Activated B cell treated with CpG ODN at 0.5 μM for 24 hours (primary cell): ENCODE results near the gene GOLGA6D. TPM values are rescaled to one million over a fixed set of nuclear protein-coding genes. Genes with fewer than 3 reads are reported as not detected.
A peak's percentile ranks its signal among the peaks of the same experiment; 100 is the strongest.
"Not testable (repeated sequence)": the region's sequence is repeated elsewhere in the genome, so short reads cannot be mapped to it uniquely, and the experiment has no call there.

Source experiments
- ATAC-seq: fragments of 200-7000 bp; cut with Tn5 transposase; one replicate; pipeline ENCODE4 v1.10.0; 2021; ENCODE audit warnings: low read depth, mild to moderate bottlenecking, moderate library complexity
- CTCF ChIA-PET: fragments of 350-600 bp; sonication (Branson Sonifier 250); formaldehyde crosslinking; loops from one replicate; lab custom pipeline; 2021; ENCODE audit warnings: antibody characterized with exemption; lab: Charles Lee
- POLR2A ChIA-PET: fragments of 350-600 bp; sonication (Branson Sonifier 250); formaldehyde crosslinking; loops from one replicate; lab custom pipeline; 2021; ENCODE audit warnings: antibody characterized with exemption; lab: Charles Lee
- DNase-seq: peaks from one replicate; pipeline ENCODE4 v3.0.0; 2022
- H3K27ac Mint-ChIP-seq: one replicate; pipeline ENCODE4 v1.8.0; 2020; ENCODE audit warnings: mixed read lengths
- H3K27me3 Mint-ChIP-seq: one replicate; pipeline ENCODE4 v1.8.0; 2021; ENCODE audit warnings: mixed read lengths
- H3K36me3 Mint-ChIP-seq: one replicate; pipeline ENCODE4 v1.8.0; 2021; ENCODE audit warnings: low read depth, mixed read lengths
- H3K4me1 Mint-ChIP-seq: one replicate; pipeline ENCODE4 v1.8.0; 2021; ENCODE audit warnings: mixed read lengths
- H3K4me3 Mint-ChIP-seq: one replicate; pipeline ENCODE4 v1.8.0; 2020; ENCODE audit warnings: mild to moderate bottlenecking, mixed read lengths
- H3K9me3 Mint-ChIP-seq: one replicate; pipeline ENCODE4 v1.8.0; 2020; ENCODE audit warnings: mixed read lengths
- intact Hi-C: fragments of 100-400 bp; cut with micrococcal nuclease; formaldehyde crosslinking; loops from one replicate; pipeline ENCODE4 v1.15.1; 2024
- total RNA-seq: library from RNA; stranded (reverse); gene quantifications from 2 replicates; pipeline ENCODE4 v1.2.3, GENCODE V29; 2022

GOLGA6D gene
- total RNA-seq, 1 donor from 2014 or later, result not detected

- H3K9me3 Mint-ChIP-seq, H3K4me1 Mint-ChIP-seq, CTCF ChIA-PET, H3K27me3 Mint-ChIP-seq, POLR2A ChIA-PET, H3K27ac Mint-ChIP-seq, H3K36me3 Mint-ChIP-seq, ATAC-seq, DNase-seq, H3K4me3 Mint-ChIP-seq, intact Hi-C loops: not testable (repeated sequence)
These were observed 24.6 kb upstream of the GOLGA6D start, which contains the start of gene GOLGA6C for GRCh38 chr15:75258034-75258433. Gene GOLGA6C, plus strand, starts transcription at chr15:75258334. Its CDS starts 265 bp downstream, at chr15:75258599.

- H3K27me3 Mint-ChIP-seq, CTCF ChIA-PET, H3K4me3 Mint-ChIP-seq, POLR2A ChIA-PET, H3K36me3 Mint-ChIP-seq, intact Hi-C loops, H3K9me3 Mint-ChIP-seq, DNase-seq, ATAC-seq, H3K4me1 Mint-ChIP-seq, H3K27ac Mint-ChIP-seq: not testable (repeated sequence)
These were observed 23.9 kb upstream of the GOLGA6D start for GRCh38 chr15:75258620-75259343.

GRCh38 chr15:75259873-75260272, 22.8 kb upstream of the GOLGA6D start:
- H3K27ac Mint-ChIP-seq, H3K27me3 Mint-ChIP-seq, DNase-seq, intact Hi-C loops, H3K4me3 Mint-ChIP-seq, CTCF ChIA-PET, H3K9me3 Mint-ChIP-seq, H3K4me1 Mint-ChIP-seq, H3K36me3 Mint-ChIP-seq, ATAC-seq, POLR2A ChIA-PET: not testable (repeated sequence)

GRCh38 chr15:75273751-75274359, 8.8 kb upstream of the GOLGA6D start:
- POLR2A ChIA-PET, H3K4me1 Mint-ChIP-seq, H3K27me3 Mint-ChIP-seq, H3K9me3 Mint-ChIP-seq, H3K36me3 Mint-ChIP-seq, ATAC-seq, DNase-seq, H3K4me3 Mint-ChIP-seq, CTCF ChIA-PET, H3K27ac Mint-ChIP-seq: not testable (repeated sequence)
- intact Hi-C loops, result loop anchor here (10.0 kb wide), 1 partner anchor 249 kb away; the partner anchor contains the start of gene PPCDC

DNA sequence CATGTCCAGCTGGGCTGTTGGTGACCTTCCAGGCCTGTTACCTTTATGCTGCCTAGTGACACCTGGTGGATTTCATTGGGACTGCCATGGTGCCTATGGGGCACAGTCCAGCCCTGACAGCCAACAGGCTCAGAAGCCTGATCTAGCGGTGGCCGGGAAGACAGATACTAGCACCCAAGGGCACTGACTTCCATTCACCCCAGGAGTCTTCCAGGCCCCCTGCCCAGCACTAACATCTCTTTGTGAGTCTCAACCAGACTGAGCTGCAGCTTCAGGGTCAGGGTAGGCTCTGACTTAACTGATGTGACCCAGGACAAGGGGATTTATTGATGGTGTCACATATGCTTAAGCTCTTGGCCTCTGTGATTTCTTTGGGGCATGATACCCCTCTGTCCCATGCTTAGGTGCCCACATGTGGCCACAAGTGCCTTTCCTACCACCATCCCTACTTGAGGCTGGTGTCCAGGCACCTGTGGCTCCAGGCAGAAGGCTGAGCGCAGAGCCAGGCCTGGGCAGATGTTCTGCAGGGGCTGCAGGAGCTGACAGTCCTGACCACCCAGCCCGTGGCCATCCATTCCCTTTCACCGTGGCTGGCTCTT, 8.0 kb upstream of the GOLGA6D start:
- POLR2A ChIA-PET, CTCF ChIA-PET: not testable (repeated sequence)

GRCh38 chr15:75275617-75276016, 7.0 kb upstream of the GOLGA6D start:
- H3K9me3 Mint-ChIP-seq, POLR2A ChIA-PET, DNase-seq, ATAC-seq, H3K36me3 Mint-ChIP-seq, CTCF ChIA-PET, H3K4me3 Mint-ChIP-seq, H3K27me3 Mint-ChIP-seq, H3K27ac Mint-ChIP-seq, H3K4me1 Mint-ChIP-seq: not testable (repeated sequence)
- intact Hi-C loops, result loop anchor here (10.0 kb wide), 1 partner anchor 251 kb away; the partner anchor contains the start of gene PPCDC

More for the DNA sequence above, 8.0 kb upstream of the GOLGA6D start:
- H3K4me3 Mint-ChIP-seq, H3K27me3 Mint-ChIP-seq, H3K4me1 Mint-ChIP-seq, H3K36me3 Mint-ChIP-seq, H3K27ac Mint-ChIP-seq, H3K9me3 Mint-ChIP-seq: not testable (repeated sequence)
- intact Hi-C loops, result loop anchor here (10.0 kb wide), 1 partner anchor 250 kb away; the partner anchor contains the start of gene PPCDC
- ATAC-seq (peak; percentile 77), DNase-seq (peak; percentile 62)

- POLR2A ChIA-PET, H3K27me3 Mint-ChIP-seq, H3K4me1 Mint-ChIP-seq, H3K4me3 Mint-ChIP-seq, DNase-seq, CTCF ChIA-PET, H3K9me3 Mint-ChIP-seq, H3K27ac Mint-ChIP-seq, ATAC-seq, H3K36me3 Mint-ChIP-seq: not testable (repeated sequence)
- intact Hi-C loops, result loop anchor here (10.0 kb wide), 1 partner anchor 254 kb away; the partner anchor contains the start of gene PPCDC
These were observed 4.1 kb upstream of the GOLGA6D start for GRCh38 chr15:75278497-75278896.

GRCh38 chr15:75284152-75284551, 1.5 kb downstream of the GOLGA6D start:
- H3K27me3 Mint-ChIP-seq, intact Hi-C loops, CTCF ChIA-PET, DNase-seq, H3K36me3 Mint-ChIP-seq, H3K9me3 Mint-ChIP-seq, H3K4me3 Mint-ChIP-seq, H3K27ac Mint-ChIP-seq, H3K4me1 Mint-ChIP-seq, POLR2A ChIA-PET, ATAC-seq: not testable (repeated sequence)

GRCh38 chr15:75293660-75294059, 11.0 kb downstream of the GOLGA6D start:
- H3K4me1 Mint-ChIP-seq, intact Hi-C loops, H3K9me3 Mint-ChIP-seq, ATAC-seq, POLR2A ChIA-PET, H3K27me3 Mint-ChIP-seq, H3K27ac Mint-ChIP-seq, H3K4me3 Mint-ChIP-seq, CTCF ChIA-PET, DNase-seq, H3K36me3 Mint-ChIP-seq: not testable (repeated sequence)

- H3K27me3 Mint-ChIP-seq, H3K36me3 Mint-ChIP-seq, H3K27ac Mint-ChIP-seq, H3K4me3 Mint-ChIP-seq, H3K9me3 Mint-ChIP-seq, DNase-seq, intact Hi-C loops, H3K4me1 Mint-ChIP-seq: not testable (repeated sequence)
- peak; percentile 95 for ATAC-seq
- POLR2A ChIA-PET, result interaction anchor here (0.7 kb wide), 1 partner anchor 275 kb away, joined by 3 read pairs; the partner anchor contains the start of gene PPCDC
- CTCF ChIA-PET, result interaction anchor here (1.1 to 1.8 kb wide), 2 partner anchors 95 to 269 kb away, joined by 3 to 6 read pairs; no protein-coding TSS in a partner anchor
These were observed 16.1 kb downstream of the GOLGA6D start for GRCh38 chr15:75298541-75299310.

DNA sequence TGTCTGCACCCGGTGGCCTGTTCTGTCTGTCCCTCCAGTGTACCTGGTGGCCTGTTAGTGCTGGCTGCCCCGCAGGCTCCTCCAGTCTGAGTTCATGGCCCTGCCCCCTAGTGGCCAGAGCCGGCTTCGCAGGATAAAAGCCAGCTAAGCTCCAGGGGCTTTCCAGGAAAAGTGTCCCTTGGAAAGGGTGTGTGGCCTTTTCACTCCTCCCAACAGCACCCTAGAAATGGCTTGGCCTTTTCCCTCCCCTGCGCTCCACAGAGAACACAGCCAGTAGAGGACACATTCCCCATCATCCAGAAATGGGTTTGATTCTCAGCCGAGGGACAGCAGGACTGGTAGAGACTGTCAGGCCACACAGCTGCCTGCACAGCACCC, 16.7 kb downstream of the GOLGA6D start:
- intact Hi-C loops, H3K27ac Mint-ChIP-seq, POLR2A ChIA-PET, H3K36me3 Mint-ChIP-seq, H3K4me3 Mint-ChIP-seq, H3K4me1 Mint-ChIP-seq, H3K9me3 Mint-ChIP-seq, H3K27me3 Mint-ChIP-seq: not testable (repeated sequence)
- peak; percentile 61 for DNase-seq
- ATAC-seq, result peak; percentile 95
- CTCF ChIA-PET, result interaction anchor here (1.8 kb wide), 1 partner anchor 270 kb away, joined by 6 read pairs; no protein-coding TSS in a partner anchor
